Endothelial cell of coronary artery (primary cell): Measurements from ENCODE around the gene PTPRB. TPM values are rescaled to one million over a fixed set of nuclear protein-coding genes. Genes with fewer than 3 reads are reported as not detected.

ENCODE experiments used
- total RNA-seq: library from RNA; depleted of rRNA; stranded (reverse); fragments of >200 nt; gene quantifications from 2 replicates; pipeline ENCODE4 v1.2.3, GENCODE V29; 2014

Gene PTPRB
- total RNA-seq, result 105 and 187 TPM in 2 replicates

DNA sequence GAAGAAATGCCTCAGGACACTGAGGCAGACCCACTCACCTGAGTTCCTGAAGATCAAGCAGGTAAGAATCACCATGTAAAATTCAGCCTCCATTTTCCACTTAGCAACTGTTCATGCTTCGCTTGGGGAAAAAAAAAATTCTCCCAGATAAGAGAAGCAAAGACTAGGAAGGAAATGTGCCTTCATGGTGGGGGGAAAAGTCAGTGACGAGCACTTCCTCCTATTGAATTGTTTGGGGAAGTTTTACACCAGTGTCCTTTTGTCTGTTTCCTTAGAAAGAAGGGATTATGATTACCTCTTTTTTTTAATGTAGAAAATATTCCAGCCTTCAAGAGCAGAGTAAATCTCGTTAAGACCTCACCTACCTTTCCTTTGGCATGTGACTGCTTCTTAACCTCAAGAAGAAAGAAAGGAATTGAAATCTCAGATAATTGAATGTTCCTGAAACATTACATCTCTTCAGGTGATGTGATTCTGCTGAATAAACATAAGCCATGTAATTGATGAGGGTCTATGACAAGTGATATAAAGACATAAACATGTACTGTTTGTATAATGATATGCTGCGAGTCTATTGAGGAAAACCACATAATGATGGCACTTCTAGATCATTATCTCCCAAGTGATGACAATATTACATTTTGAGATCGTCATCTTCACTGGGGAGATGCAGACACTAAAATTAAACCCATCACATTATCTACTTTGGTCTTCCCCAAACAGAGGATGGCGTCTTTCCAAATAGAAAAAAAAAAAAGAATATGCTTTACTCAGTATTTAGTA, at the start of gene PTPRB:
TSS of gene PTPRB (minus strand) at position 127 of the 783 bp plus-strand sequence. CDS start at position 93, 34 bp downstream.

